SK-N-SH (cell line): ENCODE data around the gene OCIAD1. TPM values are rescaled to one million over a fixed set of nuclear protein-coding genes. Genes with fewer than 3 reads are reported as not detected.
A peak's percentile ranks its signal among the peaks of the same experiment; 100 is the strongest.
"Not testable (repeated sequence)": the region's sequence is repeated elsewhere in the genome, so short reads cannot be mapped to it uniquely, and the experiment has no call there.

Experiments
- CTCF ChIA-PET: fragments of 300-600, 350-600 bp; formaldehyde crosslinking; extraction: SDS; loops from one replicate; lab custom pipeline; 2021; lab: Yijun Ruan, JAX
- POLR2A ChIA-PET: fragments of 350-600 bp; sonication (Branson Sonifier 250); formaldehyde crosslinking; extraction: SDS; loops from one replicate; lab custom pipeline; 2020; ENCODE audit warnings: antibody characterized with exemption, inconsistent platforms; lab: Yijun Ruan, JAX
- DNase-seq: peaks from one replicate; pipeline ENCODE4 v3.0.0; 2012
- H2AFZ ChIP-seq: fragments of 200-600 bp; sonication (generic); 2 replicates; pipeline ENCODE4 v1.8.1; 2016; ENCODE audit warnings: antibody characterized with exemption, mild to moderate bottlenecking, low read depth
- H3F3A ChIP-seq: fragments of 200-600 bp; sonication (generic); replicated peaks from 2 replicates; pipeline ENCODE3; 2016; ENCODE audit warnings: antibody characterized with exemption, mild to moderate bottlenecking; ENCODE audit not compliant: insufficient read depth
- H3K27ac ChIP-seq, 2 experiments: fragments of 200-500 bp in 1 of 2; fragments of 200-600 bp in 1 of 2; sonication (Bioruptor generic) in 1 of 2; sonication (generic), shearing (Covaris generic) in 1 of 2; 2 replicates each; pipeline versions ENCODE4 v1.5.1 to v1.6.1; 2014 to 2016; ENCODE audit warnings: low read depth in 2 of 2, inconsistent platforms in 1 of 2, low read length in 1 of 2, mild to moderate bottlenecking in 1 of 2, mixed read lengths in 1 of 2
- H3K27me3 ChIP-seq: fragments of 200-600 bp; sonication (generic), shearing (Covaris generic); 2 replicates; pipeline ENCODE4 v1.6.1; 2016; ENCODE audit warnings: mixed run types; ENCODE audit not compliant: insufficient read depth
- H3K36me3 ChIP-seq, 2 experiments: fragments of 200-500 bp in 1 of 2; fragments of 200-600 bp in 1 of 2; sonication (Bioruptor generic) in 1 of 2; sonication (generic) in 1 of 2; replicated peaks in 1 of 2; 2 replicates each; pipeline versions ENCODE3 to v1.5.1; 2014 to 2016; ENCODE audit warnings: low read length in 1 of 2, mild to moderate bottlenecking in 1 of 2; ENCODE audit not compliant: insufficient read depth in 2 of 2, control insufficient read depth in 1 of 2
- H3K4me1 ChIP-seq, 2 experiments: fragments of 200-500 bp in 1 of 2; fragments of 200-600 bp in 1 of 2; sonication (Bioruptor generic) in 1 of 2; sonication (generic), shearing (Covaris generic) in 1 of 2; 2 replicates each; pipeline versions ENCODE4 v1.5.1 to v1.6.1; 2014 to 2016; ENCODE audit warnings: low read depth in 1 of 2, low read length in 1 of 2, mixed run types in 1 of 2; ENCODE audit not compliant: insufficient read depth in 2 of 2, control insufficient read depth in 1 of 2
- H3K4me2 ChIP-seq: fragments of 200-600 bp; sonication (generic), shearing (Covaris generic); 2 replicates; pipeline ENCODE4 v1.6.1; 2017; ENCODE audit warnings: mixed run types
- H3K4me3 ChIP-seq, 2 experiments: fragments of 200-500 bp in 1 of 2; fragments of 200-600 bp in 1 of 2; sonication (Bioruptor generic) in 1 of 2; sonication (generic), shearing (Covaris generic) in 1 of 2; 2 replicates each; pipeline versions ENCODE4 v1.5.1 to v1.8.1; 2014 to 2016; ENCODE audit warnings: low read depth in 2 of 2, inconsistent platforms in 1 of 2, low read length in 1 of 2, mild to moderate bottlenecking in 1 of 2, mixed read lengths in 1 of 2, moderate library complexity in 1 of 2
- H3K79me2 ChIP-seq: fragments of 200-600 bp; sonication (generic); 2 replicates; pipeline ENCODE4 v1.8.1; 2017; ENCODE audit warnings: mild to moderate bottlenecking; ENCODE audit not compliant: insufficient read depth
- H3K9ac ChIP-seq: fragments of 200-600 bp; sonication (generic); 2 replicates; pipeline ENCODE4 v1.6.1; 2017; ENCODE audit warnings: mixed run types
- H3K9me2 ChIP-seq: fragments of 200-600 bp; sonication (generic); 2 replicates; pipeline ENCODE4 v1.6.1; 2017; ENCODE audit warnings: mixed run types
- H3K9me3 ChIP-seq: fragments of 200-600 bp; sonication (generic); 2 replicates; pipeline ENCODE4 v1.6.1; 2017; ENCODE audit warnings: mixed run types, mild to moderate bottlenecking, moderate library complexity
- H4K20me1 ChIP-seq: fragments of 200-600 bp; sonication (generic); 2 replicates; pipeline ENCODE4 v1.6.1; 2017; ENCODE audit warnings: mild to moderate bottlenecking, mixed run types; ENCODE audit not compliant: insufficient read depth
- EP300 ChIP-seq, 2 experiments: IDR thresholded peaks; 2 replicates each; pipeline versions ENCODE4 v1.4.0 to v1.6.1; 2012; ENCODE audit warnings: borderline replicate concordance in 1 of 2, low read depth in 1 of 2, low read length in 1 of 2
- GATA2 ChIP-seq: sonication (generic); formaldehyde crosslinking; IDR thresholded peaks from 2 replicates; pipeline ENCODE4 v1.5.0; 2020; ENCODE audit warnings: mild to moderate bottlenecking, missing genetic modification reagents
- NFIC ChIP-seq: IDR thresholded peaks from 2 replicates; pipeline ENCODE4 v1.4.0; 2012; ENCODE audit warnings: borderline replicate concordance
- RCOR1 ChIP-seq: fragments of 150-350 bp; IDR thresholded peaks from 2 replicates; pipeline ENCODE4 v1.6.1; 2017; ENCODE audit warnings: antibody characterized with exemption, low read length
- WGBS: methylation state at CpG from one replicate; pipeline ENCODE4 v1.1.6; 2017; ENCODE audit warnings: low lambda C conversion rate; 5-methylcytosine and 5-hydroxymethylcytosine counted together
- polyA plus RNA-seq, 3 experiments: library from polyadenylated mRNA; depleted of rRNA; stranded (reverse); fragments of >200 nt; gene quantifications; 2 replicates each; pipeline ENCODE4 v1.2.3, GENCODE V29; 2012
- TF ChIP-seq, protein P1 (sequence below): fragments of 200-600 bp; sonication (generic); IDR thresholded peaks from 2 replicates; pipeline ENCODE4 v1.6.1; 2017; ENCODE audit warnings: antibody characterized with exemption, mild to moderate bottlenecking, moderate library complexity

The OCIAD1 gene
- polyA plus RNA-seq, 1 of the 3 experiments (the other 2 are of a cell fraction): 113 TPM

DNA sequence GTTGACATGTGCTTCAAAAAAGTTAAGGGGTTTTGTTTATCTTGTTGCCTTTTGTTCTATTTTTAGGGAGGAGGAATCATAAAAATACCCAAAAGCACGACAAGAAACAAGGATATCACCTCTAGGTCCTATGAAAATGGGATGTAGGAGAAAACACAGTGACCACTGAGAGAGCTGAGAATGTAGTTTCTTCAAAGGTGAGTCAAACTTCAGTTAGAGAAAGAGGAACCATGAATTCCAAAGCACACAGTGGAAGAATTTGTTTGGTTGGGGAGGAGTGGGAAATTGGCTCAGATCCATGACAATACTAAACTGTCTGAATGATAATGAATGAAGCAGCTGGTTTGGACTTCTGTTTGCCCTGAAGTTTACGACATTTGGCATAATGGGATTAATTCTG lies 31.7 kb upstream of the OCIAD1 start (continued):
- TF ChIP-seq, protein P1, sequence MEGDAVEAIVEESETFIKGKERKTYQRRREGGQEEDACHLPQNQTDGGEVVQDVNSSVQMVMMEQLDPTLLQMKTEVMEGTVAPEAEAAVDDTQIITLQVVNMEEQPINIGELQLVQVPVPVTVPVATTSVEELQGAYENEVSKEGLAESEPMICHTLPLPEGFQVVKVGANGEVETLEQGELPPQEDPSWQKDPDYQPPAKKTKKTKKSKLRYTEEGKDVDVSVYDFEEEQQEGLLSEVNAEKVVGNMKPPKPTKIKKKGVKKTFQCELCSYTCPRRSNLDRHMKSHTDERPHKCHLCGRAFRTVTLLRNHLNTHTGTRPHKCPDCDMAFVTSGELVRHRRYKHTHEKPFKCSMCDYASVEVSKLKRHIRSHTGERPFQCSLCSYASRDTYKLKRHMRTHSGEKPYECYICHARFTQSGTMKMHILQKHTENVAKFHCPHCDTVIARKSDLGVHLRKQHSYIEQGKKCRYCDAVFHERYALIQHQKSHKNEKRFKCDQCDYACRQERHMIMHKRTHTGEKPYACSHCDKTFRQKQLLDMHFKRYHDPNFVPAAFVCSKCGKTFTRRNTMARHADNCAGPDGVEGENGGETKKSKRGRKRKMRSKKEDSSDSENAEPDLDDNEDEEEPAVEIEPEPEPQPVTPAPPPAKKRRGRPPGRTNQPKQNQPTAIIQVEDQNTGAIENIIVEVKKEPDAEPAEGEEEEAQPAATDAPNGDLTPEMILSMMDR: no peak
- TF ChIP-seq RCOR1: no peak
- no peak for TF ChIP-seq NFIC

DNA sequence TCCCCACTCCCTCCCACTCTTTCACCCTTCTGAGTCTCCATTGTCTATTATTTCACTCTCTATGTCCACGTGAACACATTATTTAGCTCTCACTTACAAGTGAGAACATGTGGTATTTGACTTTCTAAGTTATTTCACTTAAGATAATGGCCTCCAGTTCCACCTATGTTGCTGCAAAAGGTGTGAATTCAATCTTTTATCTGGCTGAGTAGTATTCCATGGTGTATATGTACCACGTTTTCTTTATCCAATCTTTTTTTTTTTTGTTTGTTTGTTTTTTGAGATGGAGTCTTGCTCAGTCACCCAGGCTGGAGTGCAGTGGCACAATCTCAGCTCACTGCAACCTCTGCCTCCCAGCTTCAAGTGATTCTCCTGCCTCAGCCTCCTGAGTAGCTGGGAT lies 30.7 kb upstream of the OCIAD1 start:
- H2AFZ ChIP-seq, H3K36me3 ChIP-seq, CTCF ChIA-PET, H3K4me1 ChIP-seq, H3K9ac ChIP-seq, H3K9me3 ChIP-seq, H3K79me2 ChIP-seq, H4K20me1 ChIP-seq, H3K4me2 ChIP-seq, H3K27me3 ChIP-seq, H3K9me2 ChIP-seq, H3K27ac ChIP-seq, H3F3A ChIP-seq, DNase-seq, H3K4me3 ChIP-seq, POLR2A ChIA-PET: not testable (repeated sequence)
- WGBS: 75% methylated on average over 2 of the region's 2 CpGs

DNA sequence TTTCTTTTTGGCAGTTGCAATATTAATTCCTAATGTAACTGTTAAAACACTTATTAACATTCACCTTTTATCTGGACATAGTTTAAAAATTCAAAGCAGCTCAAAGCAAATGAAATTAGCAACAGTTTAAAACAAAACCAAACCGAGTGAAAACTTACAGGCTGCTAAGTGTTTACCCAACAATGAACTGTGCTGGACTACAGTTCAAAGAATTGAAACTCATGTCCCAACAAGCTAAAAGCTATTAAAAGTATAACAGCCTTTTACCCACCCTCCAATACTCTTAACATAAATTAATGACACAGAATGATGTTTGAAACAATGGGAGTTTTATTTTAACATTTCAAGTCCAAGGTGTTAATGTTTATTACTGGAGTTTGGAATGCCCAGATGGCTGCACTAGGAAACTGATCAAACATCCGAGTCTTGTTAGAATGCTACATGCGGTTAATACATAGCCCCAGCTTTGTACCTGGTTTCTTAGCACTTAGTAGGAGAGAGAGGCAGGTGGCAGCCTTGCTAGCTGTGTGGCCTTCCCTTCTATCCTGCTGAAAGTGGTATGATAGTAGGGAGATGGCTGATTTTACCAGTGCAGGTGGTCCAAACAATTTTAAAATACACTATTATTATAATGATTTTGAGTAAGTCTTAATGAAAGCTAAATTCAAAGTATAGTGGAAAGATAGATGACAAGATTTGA lies 29.7 kb upstream of the OCIAD1 start:
- Histone ChIP-seq H3K27me3 (no peaks in the 10 kb centered on the region), H3K4me3 (no peak overlapping the region), H3K36me3 (no peaks in the 10 kb centered on the region), H3F3A (peaks cover 4% of the 10 kb centered on the region), H3K4me1 (peaks cover 0 to 8% of the 10 kb centered on the region in 2 experiments; a peak in 2 of 4 replicates), H3K79me2 (no peaks in the 10 kb centered on the region), H3K9ac (no peak overlapping the region), H4K20me1 (no peaks in the 10 kb centered on the region), H2AFZ (0 out of 2 replicates have a peak overlapping the region, but pooled peaks have one; percentile 49), H3K9me2 (no peaks in the 10 kb centered on the region), H3K27ac (no peak overlapping the region), H3K4me2 (no peak overlapping the region), H3K9me3 (no peaks in the 10 kb centered on the region)
- no peak for TF ChIP-seq GATA2 (CRISPR knock-in tag)
- TF ChIP-seq EP300 (IDR thresholded peaks at IDR 0.05; ENCODE audit: borderline replicate concordance in 1 of 2, low read depth in 1 of 2, low read length in 1 of 2): no peak
- 93% methylated on average over 3 of the region's 3 CpGs for WGBS
- DNase-seq: no peak
- CTCF ChIA-PET: interaction anchor here (1.0 kb wide), 1 partner anchor 19 kb away, joined by 3 read pairs; no protein-coding TSS in a partner anchor
- POLR2A ChIA-PET: no interaction called here
